ENCODE data around the gene DNAH6.

The DNAH6 gene

GRCh38 chr2:84628486-84628885 is 112.2 kb downstream of the DNAH6 start:
- H3K27me3 ChIP-seq (ENCODE audit: insufficient read depth, low read length): peaks cover 35% of the 10 kb centered on the region
- H3K27ac ChIP-seq (ENCODE audit: low read depth, low read length): no peak overlapping the region
- no peak overlapping the region for H3K4me3 ChIP-seq (ENCODE audit: low read depth, low read length)
- H2AFZ ChIP-seq (ENCODE audit: low read length, unreplicated experiment): no peak overlapping the region
- no peaks in the 10 kb centered on the region for H3K4me1 ChIP-seq (ENCODE audit: control insufficient read depth, insufficient read depth, low read length, unreplicated experiment)
- H3K79me2 ChIP-seq (ENCODE audit: control insufficient read depth, insufficient read depth, low read length, unreplicated experiment): no peaks in the 10 kb centered on the region
- no peaks in the 10 kb centered on the region for H3K36me3 ChIP-seq (ENCODE audit: insufficient read depth, low read length)

- Histone ChIP-seq H3K79me2 (ENCODE audit: control insufficient read depth, insufficient read depth, low read length, unreplicated experiment) (no peaks in the 10 kb centered on the region), H3K27ac (ENCODE audit: low read depth, low read length) (no peak overlapping the region), H3K36me3 (ENCODE audit: insufficient read depth, low read length) (no peaks in the 10 kb centered on the region), H3K4me3 (ENCODE audit: low read depth, low read length) (no peak overlapping the region), H3K27me3 (ENCODE audit: insufficient read depth, low read length) (peaks cover 31% of the 10 kb centered on the region), H2AFZ (ENCODE audit: low read length, unreplicated experiment) (no peak overlapping the region), H3K4me1 (ENCODE audit: control insufficient read depth, insufficient read depth, low read length, unreplicated experiment) (no peaks in the 10 kb centered on the region)
These were observed 113.3 kb downstream of the DNAH6 start for GRCh38 chr2:84629550-84629949.

GRCh38 chr2:84631047-84631446 is 114.7 kb downstream of the DNAH6 start:
- Histone ChIP-seq H2AFZ (ENCODE audit: low read length, unreplicated experiment) (peak overlapping the region; percentile 23), H3K27ac (ENCODE audit: low read depth, low read length) (no peak overlapping the region), H3K4me1 (ENCODE audit: control insufficient read depth, insufficient read depth, low read length, unreplicated experiment) (no peaks in the 10 kb centered on the region), H3K79me2 (ENCODE audit: control insufficient read depth, insufficient read depth, low read length, unreplicated experiment) (no peaks in the 10 kb centered on the region), H3K36me3 (ENCODE audit: insufficient read depth, low read length) (no peaks in the 10 kb centered on the region), H3K4me3 (ENCODE audit: low read depth, low read length) (no peak overlapping the region), H3K27me3 (ENCODE audit: insufficient read depth, low read length) (peaks cover 28% of the 10 kb centered on the region)

- Histone ChIP-seq H3K27ac (ENCODE audit: low read depth, low read length) (no peak overlapping the region), H3K36me3 (ENCODE audit: insufficient read depth, low read length) (no peaks in the 10 kb centered on the region), H3K4me1 (ENCODE audit: control insufficient read depth, insufficient read depth, low read length, unreplicated experiment) (no peaks in the 10 kb centered on the region), H3K79me2 (ENCODE audit: control insufficient read depth, insufficient read depth, low read length, unreplicated experiment) (no peaks in the 10 kb centered on the region), H2AFZ (ENCODE audit: low read length, unreplicated experiment) (no peak overlapping the region), H3K4me3 (ENCODE audit: low read depth, low read length) (no peak overlapping the region), H3K27me3 (ENCODE audit: insufficient read depth, low read length) (peaks cover 28% of the 10 kb centered on the region)
These were observed 115.7 kb downstream of the DNAH6 start for GRCh38 chr2:84631985-84632384.

DNA sequence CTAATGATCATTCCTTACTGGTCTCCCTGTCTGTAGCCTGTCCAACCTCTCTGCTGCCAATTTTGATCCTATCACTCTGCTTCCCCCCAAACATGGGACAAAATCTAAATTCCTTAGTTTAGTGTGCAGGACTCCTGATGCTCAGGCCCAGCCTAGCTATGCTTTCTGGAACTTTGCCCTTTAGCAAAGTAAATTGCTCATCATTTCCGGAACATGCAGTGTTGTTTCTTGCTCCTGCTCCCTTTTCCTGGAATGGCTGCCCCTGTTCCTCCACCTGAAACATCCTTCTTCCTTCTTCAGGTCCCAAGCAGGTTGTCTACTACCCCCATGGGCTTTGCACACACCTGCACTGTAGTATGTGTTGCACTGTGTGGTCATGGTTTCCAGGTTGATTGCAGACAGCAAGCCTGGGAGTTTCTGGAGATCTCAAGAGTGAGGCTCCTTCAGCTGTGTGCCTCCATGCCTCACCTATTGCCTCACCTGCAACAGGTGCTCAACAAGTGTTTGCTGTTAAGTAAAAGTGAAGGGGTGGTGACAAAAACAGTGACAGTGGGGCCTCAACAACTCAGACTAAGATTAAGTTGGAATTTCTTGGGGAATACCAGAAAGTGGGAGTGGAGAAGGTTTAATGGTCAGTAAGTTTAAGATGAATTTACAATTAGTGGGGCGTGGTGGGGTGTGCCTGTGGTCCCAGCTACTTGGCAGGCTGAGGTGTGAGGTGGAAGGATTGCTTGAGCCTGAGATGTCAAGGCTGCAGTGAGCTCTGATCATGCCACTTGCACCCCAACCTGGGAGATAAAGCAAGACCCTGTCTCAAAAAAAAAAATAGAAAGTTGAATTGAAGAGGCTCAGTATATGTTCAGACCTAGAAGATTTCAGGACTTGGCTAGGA is 120.0 kb downstream of the DNAH6 start:
- no peak overlapping the region for H3K27ac ChIP-seq (ENCODE audit: low read depth, low read length)
- no peaks in the 10 kb centered on the region for H3K79me2 ChIP-seq (ENCODE audit: control insufficient read depth, insufficient read depth, low read length, unreplicated experiment)
- H2AFZ ChIP-seq (ENCODE audit: low read length, unreplicated experiment): no peak overlapping the region
- no peaks in the 10 kb centered on the region for H3K4me1 ChIP-seq (ENCODE audit: control insufficient read depth, insufficient read depth, low read length, unreplicated experiment)
- H3K4me3 ChIP-seq (ENCODE audit: low read depth, low read length): no peak overlapping the region
- no peaks in the 10 kb centered on the region for H3K36me3 ChIP-seq (ENCODE audit: insufficient read depth, low read length)
- peaks cover 21% of the 10 kb centered on the region for H3K27me3 ChIP-seq (ENCODE audit: insufficient read depth, low read length)

GRCh38 chr2:84639751-84640150 is 123.5 kb downstream of the DNAH6 start:
- Histone ChIP-seq H2AFZ (ENCODE audit: low read length, unreplicated experiment) (no peak overlapping the region), H3K79me2 (ENCODE audit: control insufficient read depth, insufficient read depth, low read length, unreplicated experiment) (no peaks in the 10 kb centered on the region), H3K4me3 (ENCODE audit: low read depth, low read length) (no peak overlapping the region), H3K36me3 (ENCODE audit: insufficient read depth, low read length) (no peaks in the 10 kb centered on the region), H3K27me3 (ENCODE audit: insufficient read depth, low read length) (peaks cover 55% of the 10 kb centered on the region), H3K4me1 (ENCODE audit: control insufficient read depth, insufficient read depth, low read length, unreplicated experiment) (no peaks in the 10 kb centered on the region), H3K27ac (ENCODE audit: low read depth, low read length) (no peak overlapping the region)

- Histone ChIP-seq H3K27me3 (ENCODE audit: insufficient read depth, low read length) (peaks cover 54% of the 10 kb centered on the region), H3K79me2 (ENCODE audit: control insufficient read depth, insufficient read depth, low read length, unreplicated experiment) (no peaks in the 10 kb centered on the region), H3K4me3 (ENCODE audit: low read depth, low read length) (no peak overlapping the region), H3K36me3 (ENCODE audit: insufficient read depth, low read length) (no peaks in the 10 kb centered on the region), H3K4me1 (ENCODE audit: control insufficient read depth, insufficient read depth, low read length, unreplicated experiment) (no peaks in the 10 kb centered on the region), H3K27ac (ENCODE audit: low read depth, low read length) (no peak overlapping the region), H2AFZ (ENCODE audit: low read length, unreplicated experiment) (no peak overlapping the region)
These were observed 124.1 kb downstream of the DNAH6 start for GRCh38 chr2:84640411-84640810.

DNA sequence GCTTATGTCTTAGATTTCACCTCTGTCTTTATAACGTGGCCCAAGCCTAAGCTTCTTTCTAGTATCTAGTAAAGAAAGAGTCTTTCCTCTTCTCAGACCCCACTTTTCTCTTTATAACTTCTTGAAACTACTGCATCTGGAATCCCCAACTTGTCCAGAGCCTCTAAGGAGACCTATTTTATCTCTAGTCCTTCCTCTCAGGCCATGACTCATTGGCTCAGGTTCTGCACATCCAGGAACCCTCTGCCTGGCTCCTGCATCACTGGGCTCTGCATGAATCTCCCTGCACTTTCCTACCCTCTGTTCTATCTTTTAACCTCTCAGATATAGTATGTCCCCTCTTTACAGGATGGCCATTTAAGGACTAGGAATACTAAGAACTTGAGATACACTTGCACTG is 124.7 kb downstream of the DNAH6 start:
- Histone ChIP-seq H3K4me3 (ENCODE audit: low read depth, low read length) (no peak overlapping the region), H3K79me2 (ENCODE audit: control insufficient read depth, insufficient read depth, low read length, unreplicated experiment) (no peaks in the 10 kb centered on the region), H3K27me3 (ENCODE audit: insufficient read depth, low read length) (peaks cover 60% of the 10 kb centered on the region), H3K36me3 (ENCODE audit: insufficient read depth, low read length) (no peaks in the 10 kb centered on the region), H3K27ac (ENCODE audit: low read depth, low read length) (no peak overlapping the region), H3K4me1 (ENCODE audit: control insufficient read depth, insufficient read depth, low read length, unreplicated experiment) (no peaks in the 10 kb centered on the region), H2AFZ (ENCODE audit: low read length, unreplicated experiment) (no peak overlapping the region)

- no peaks in the 10 kb centered on the region for H3K36me3 ChIP-seq (ENCODE audit: insufficient read depth, low read length)
- no peak overlapping the region for H3K4me3 ChIP-seq (ENCODE audit: low read depth, low read length)
- peaks cover 89% of the 10 kb centered on the region for H3K27me3 ChIP-seq (ENCODE audit: insufficient read depth, low read length)
- no peaks in the 10 kb centered on the region for H3K79me2 ChIP-seq (ENCODE audit: control insufficient read depth, insufficient read depth, low read length, unreplicated experiment)
- H3K27ac ChIP-seq (ENCODE audit: low read depth, low read length): no peak overlapping the region
- no peak overlapping the region for H2AFZ ChIP-seq (ENCODE audit: low read length, unreplicated experiment)
- H3K4me1 ChIP-seq (ENCODE audit: control insufficient read depth, insufficient read depth, low read length, unreplicated experiment): no peaks in the 10 kb centered on the region
These were observed 127.7 kb downstream of the DNAH6 start for GRCh38 chr2:84643991-84644390.

DNA sequence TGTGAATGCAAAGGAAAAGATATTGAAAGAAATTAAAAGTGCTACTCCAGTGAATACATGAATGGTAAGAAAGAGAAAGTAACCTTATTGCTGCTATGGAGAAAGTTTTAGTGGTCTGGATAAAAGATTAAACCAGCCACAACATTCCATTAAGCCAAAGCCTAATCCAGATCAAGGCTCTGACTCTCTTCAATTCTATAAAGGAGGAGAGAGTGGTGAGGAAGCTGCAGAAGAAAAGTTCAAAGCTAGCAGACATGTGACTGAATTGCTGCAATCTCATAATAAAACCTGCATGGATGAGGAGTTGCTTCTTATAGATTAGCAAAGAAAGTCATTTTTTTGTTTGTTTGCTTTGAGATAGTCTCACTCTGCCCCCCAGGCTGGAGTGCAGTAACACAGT is 130.2 kb downstream of the DNAH6 start:
- Histone ChIP-seq H2AFZ (ENCODE audit: low read length, unreplicated experiment) (no peak overlapping the region), H3K27me3 (ENCODE audit: insufficient read depth, low read length) (peaks cover 95% of the 10 kb centered on the region), H3K4me1 (ENCODE audit: control insufficient read depth, insufficient read depth, low read length, unreplicated experiment) (no peaks in the 10 kb centered on the region), H3K4me3 (ENCODE audit: low read depth, low read length) (no peak overlapping the region), H3K27ac (ENCODE audit: low read depth, low read length) (no peak overlapping the region), H3K36me3 (ENCODE audit: insufficient read depth, low read length) (no peaks in the 10 kb centered on the region), H3K79me2 (ENCODE audit: control insufficient read depth, insufficient read depth, low read length, unreplicated experiment) (no peaks in the 10 kb centered on the region)

DNA sequence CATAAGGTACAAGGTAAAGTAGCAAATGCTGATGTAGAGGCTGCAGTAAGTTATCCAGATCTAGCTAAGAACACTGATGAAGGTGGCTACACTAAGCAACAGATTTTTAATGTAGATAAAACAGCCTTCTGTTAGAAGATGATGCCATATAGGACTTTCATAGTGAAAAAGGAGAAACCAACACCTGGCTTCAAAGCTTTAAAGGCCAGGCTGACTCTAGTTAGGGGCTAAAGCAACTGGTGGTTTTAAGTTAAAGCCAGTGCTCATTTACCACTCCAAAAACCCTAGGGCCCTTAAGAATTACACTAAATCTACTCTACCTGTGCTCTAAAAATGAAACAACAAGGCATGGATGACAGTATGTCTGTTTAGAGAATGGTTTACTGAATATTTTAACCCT is 131.0 kb downstream of the DNAH6 start:
- H3K4me1 ChIP-seq (ENCODE audit: control insufficient read depth, insufficient read depth, low read length, unreplicated experiment): no peaks in the 10 kb centered on the region
- H3K79me2 ChIP-seq (ENCODE audit: control insufficient read depth, insufficient read depth, low read length, unreplicated experiment): no peaks in the 10 kb centered on the region
- H3K27ac ChIP-seq (ENCODE audit: low read depth, low read length): no peak overlapping the region
- no peaks in the 10 kb centered on the region for H3K36me3 ChIP-seq (ENCODE audit: insufficient read depth, low read length)
- H3K4me3 ChIP-seq (ENCODE audit: low read depth, low read length): no peak overlapping the region
- no peak overlapping the region for H2AFZ ChIP-seq (ENCODE audit: low read length, unreplicated experiment)
- H3K27me3 ChIP-seq (ENCODE audit: insufficient read depth, low read length): peaks cover 93% of the 10 kb centered on the region

All from ACC112 (cell line).